ENCODE results near the gene NRDC.

DNA sequence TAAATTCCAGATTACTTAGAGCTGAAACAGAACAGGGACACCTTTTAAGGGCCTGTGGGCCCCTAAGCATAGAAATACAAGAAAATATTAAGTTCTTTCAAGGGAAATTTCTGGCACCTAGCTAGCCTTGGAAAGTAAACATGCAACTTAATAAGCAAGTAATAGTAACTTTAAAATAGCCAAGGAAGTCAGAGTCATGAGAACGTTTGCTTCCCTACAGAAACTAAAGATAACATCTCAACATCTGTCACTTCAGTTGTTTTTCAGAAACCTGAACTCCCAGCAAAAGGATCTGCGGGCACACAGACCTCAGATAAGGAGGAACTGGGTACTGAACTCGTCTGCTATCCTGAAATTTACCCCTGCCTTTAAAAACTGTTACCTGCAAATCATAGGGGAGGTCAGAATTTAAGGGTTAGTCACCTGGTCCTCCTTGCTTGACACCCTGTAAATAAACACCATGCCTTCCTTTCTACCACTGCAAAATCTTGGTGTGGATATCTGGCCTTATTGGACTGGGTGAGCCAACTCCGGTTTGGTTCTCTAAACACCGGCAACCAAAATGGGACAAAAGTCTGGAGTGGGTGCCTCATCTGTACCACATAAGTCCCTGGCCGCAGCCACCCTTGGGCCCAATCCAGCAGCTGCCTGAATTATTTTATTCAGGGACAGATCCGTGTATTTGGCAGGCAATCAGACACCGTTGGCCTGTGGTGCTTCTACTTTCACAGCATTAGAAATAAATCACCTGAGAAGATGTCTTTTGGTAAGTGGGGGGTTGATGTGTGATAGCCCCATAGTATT, 27.9 kb downstream of the NRDC start:
- no peak for TF ChIP-seq RAD51 (IDR thresholded peaks at IDR 0.05; ENCODE audit: borderline replicate concordance, low read depth)
- 0 out of 2 replicates have a peak, but pooled peaks have one; percentile 38 for TF ChIP-seq ZNF175 (CRISPR knock-in tag; IDR thresholded peaks at IDR 0.05; ENCODE audit: low read depth)
- peak; percentile 91 for TF ChIP-seq HDAC2 (IDR thresholded peaks at IDR 0.05)
- no peak for TF ChIP-seq EZH2 (IDR thresholded peaks at IDR 0.05; ENCODE audit: borderline replicate concordance, low read depth, low read length)
- no peak for TF ChIP-seq ZNF311 (CRISPR knock-in tag; IDR thresholded peaks at IDR 0.05)
